SU-DHL-6 (cell line): Measurements from ENCODE around the gene PRKCD.

Source experiments
- CTCF ChIP-seq: fragments of 200-600 bp; sonication (generic); IDR thresholded peaks from one replicate; pipeline ENCODE4 v1.5.1; 2017; ENCODE audit warnings: antibody characterized with exemption, mild to moderate bottlenecking, low read length, moderate library complexity; ENCODE audit not compliant: insufficient read depth, poor library complexity, severe bottlenecking
- EZH2phosphoT487 ChIP-seq: fragments of 200-600 bp; sonication (generic), shearing (Covaris generic); conservative IDR thresholded peaks from 2 replicates; pipeline ENCODE4 v1.6.1; 2018; ENCODE audit warnings: mild to moderate bottlenecking, antibody characterized with exemption, low read length, moderate library complexity, mixed read lengths

DNA sequence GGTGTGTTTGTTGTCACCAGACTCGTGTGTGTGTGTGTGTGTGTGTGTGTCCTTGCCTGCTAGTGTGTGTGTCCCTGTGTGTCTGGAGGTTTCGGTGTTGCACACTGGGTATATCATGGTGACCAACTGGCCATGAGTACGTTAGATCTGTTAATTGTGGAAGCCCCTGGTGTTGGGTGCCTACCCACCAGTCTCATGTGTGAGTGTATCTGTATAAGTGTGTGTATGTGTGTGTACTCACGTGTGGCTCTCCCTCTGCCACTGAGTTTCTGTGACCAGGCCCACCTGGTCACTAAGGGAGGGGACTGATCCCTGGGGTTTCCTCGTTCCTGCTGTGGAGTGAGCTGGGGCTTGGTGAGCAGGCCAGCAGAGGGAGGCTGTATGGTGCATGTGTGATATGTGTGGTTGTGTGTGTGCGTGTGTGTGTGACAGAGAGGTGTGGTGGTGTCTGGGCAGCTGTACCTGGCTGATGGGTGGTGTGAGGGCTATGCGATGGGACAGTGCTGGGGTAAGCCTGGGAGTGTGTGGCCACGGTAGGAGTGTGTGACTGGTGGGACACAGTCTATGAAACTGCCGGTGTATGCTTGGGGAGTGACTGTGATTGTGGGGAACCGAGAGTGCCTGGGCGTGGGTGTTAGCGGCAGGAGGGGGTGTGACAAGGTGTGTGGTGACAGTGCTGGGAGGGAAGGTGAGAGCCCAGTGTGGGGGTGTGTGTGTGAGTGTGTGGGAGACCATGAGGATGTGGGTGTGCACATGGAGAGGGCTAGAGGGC, 1.8 kb downstream of the PRKCD start:
- TF ChIP-seq CTCF = no peak
- no peak for TF ChIP-seq EZH2phosphoT487
